Mesenteric fat pad (tissue), 1 donor: ENCODE results near the gene METTL25B. TPM values are rescaled to one million over a fixed set of nuclear protein-coding genes. Genes with fewer than 3 reads are reported as not detected.
"Not testable (repeated sequence)": the region's sequence is repeated elsewhere in the genome, so short reads cannot be mapped to it uniquely, and the experiment has no call there.

ENCODE experiments used
- DNase-seq: peaks from one replicate; pipeline ENCODE4 v3.0.0-alpha.2; 2020; ENCODE audit warnings: low spot score
- total RNA-seq: library from RNA; stranded (reverse); fragmentation: NEBNext Ultra II Directional; extraction: Animal tissue kit (Norgen Biotek cat#: 25700); gene quantifications from one replicate; pipeline ENCODE4 v1.2.1, GENCODE V29; 2021
- donor health status: DM: yes; HTN: yes; CAD: no.

The METTL25B gene
- total RNA-seq, 1 donor from 2014 or later: 20.0 TPM

GRCh38 chr1:156747742-156748669 is 19.7 kb downstream of the METTL25B start:
- no peak for DNase-seq

GRCh38 chr1:156748670-156749418 is 20.6 kb downstream of the METTL25B start:
- DNase-seq: no peak

- DNase-seq: no peak
These were observed 21.3 kb downstream of the METTL25B start for GRCh38 chr1:156749419-156750118.

GRCh38 chr1:156750191-156750672 is 22.0 kb downstream of the METTL25B start:
- DNase-seq: no peak

- no peak for DNase-seq
These were observed 22.6 kb downstream of the METTL25B start for GRCh38 chr1:156750711-156751450.

GRCh38 chr1:156751451-156751756 is 23.1 kb downstream of the METTL25B start, which contains the start of gene HDGF:
TSS of gene HDGF (minus strand) at chr1:156751675. CDS start at chr1:156751429, 246 bp downstream.
- DNase-seq: no peak

GRCh38 chr1:156751757-156752481 is 23.6 kb downstream of the METTL25B start:
- DNase-seq: peak; percentile 99

GRCh38 chr1:156752843-156753482 is 24.7 kb downstream of the METTL25B start:
- peak; percentile 47 for DNase-seq

- peak; percentile 68 for DNase-seq
These were observed 25.9 kb downstream of the METTL25B start for GRCh38 chr1:156754219-156754618.

GRCh38 chr1:156755527-156755950 is 27.3 kb downstream of the METTL25B start:
- no peak for DNase-seq

GRCh38 chr1:156756355-156756754 is 28.1 kb downstream of the METTL25B start:
- DNase-seq: no peak

GRCh38 chr1:156757572-156758253 is 29.4 kb downstream of the METTL25B start:
- not testable (repeated sequence) for DNase-seq

- DNase-seq: no peak
These were observed 32.0 kb downstream of the METTL25B start for GRCh38 chr1:156760092-156760795.

GRCh38 chr1:156760796-156761104 is 32.5 kb downstream of the METTL25B start:
- DNase-seq: no peak

GRCh38 chr1:156765136-156765535 is 36.9 kb downstream of the METTL25B start:
- not testable (repeated sequence) for DNase-seq

- no peak for DNase-seq
These were observed 37.4 kb downstream of the METTL25B start for GRCh38 chr1:156765666-156766065.

- no peak for DNase-seq
These were observed 38.2 kb downstream of the METTL25B start for GRCh38 chr1:156766298-156767100.
